WTC11 (cell line): ENCODE results near the gene ARPC5. TPM values are rescaled to one million over a fixed set of nuclear protein-coding genes. Genes with fewer than 3 reads are reported as not detected.
A peak's percentile ranks its signal among the peaks of the same experiment; 100 is the strongest.

Experiments
- ATAC-seq: fragments of 200-7000 bp; cut with Tn5 transposase; 2 replicates; pipeline ENCODE4 v1.10.0; 2021; ENCODE audit warnings: mild to moderate bottlenecking, moderate library complexity
- CTCF ChIA-PET: fragments of 300-600 bp; sonication (Branson Sonifier 250); formaldehyde crosslinking; loops from one replicate; lab custom pipeline; 2021; ENCODE audit warnings: antibody characterized with exemption; lab: Charles Lee
- POLR2A ChIA-PET: fragments of 350-600 bp; sonication (Branson Sonifier 250); formaldehyde crosslinking; loops from one replicate; lab custom pipeline; 2021; ENCODE audit warnings: antibody characterized with exemption; lab: Charles Lee
- DNase-seq: peaks from one replicate; pipeline ENCODE4 v3.0.0; 2021; ENCODE audit warnings: low spot score
- H3K27ac Mint-ChIP-seq: 2 replicates; pipeline ENCODE4 v1.8.0; 2021; ENCODE audit warnings: mixed read lengths
- H3K27me3 Mint-ChIP-seq: 2 replicates; pipeline ENCODE4 v1.8.0; 2021; ENCODE audit warnings: low read depth, mild to moderate bottlenecking, moderate library complexity, mixed read lengths
- H3K36me3 Mint-ChIP-seq: 2 replicates; pipeline ENCODE4 v1.8.0; 2021; ENCODE audit warnings: mixed read lengths
- H3K4me1 Mint-ChIP-seq: 2 replicates; pipeline ENCODE4 v1.8.0; 2022; ENCODE audit warnings: mixed read lengths
- H3K4me3 Mint-ChIP-seq: 2 replicates; pipeline ENCODE4 v1.8.0; 2021; ENCODE audit warnings: mild to moderate bottlenecking, moderate library complexity, mixed read lengths
- H3K9me3 Mint-ChIP-seq: 2 replicates; pipeline ENCODE4 v1.8.0; 2021; ENCODE audit warnings: mixed read lengths
- FOXJ3 ChIP-seq: sonication (generic); formaldehyde crosslinking; IDR thresholded peaks from 2 replicates; pipeline ENCODE4 v1.9.0; 2021; ENCODE audit warnings: missing genetic modification reagents, mild to moderate bottlenecking, borderline replicate concordance
- GTF2I ChIP-seq: fragments of 250-450 bp; sonication (Bioruptor Pico); conservative IDR thresholded peaks from 2 replicates; pipeline ENCODE4 v1.4.0; 2021; ENCODE audit warnings: mild to moderate bottlenecking
- TEAD4 ChIP-seq: sonication (generic); formaldehyde crosslinking; IDR thresholded peaks from 2 replicates; pipeline ENCODE4 v1.8.0; 2022; ENCODE audit warnings: mild to moderate bottlenecking, missing genetic modification reagents
- TP53 ChIP-seq: sonication (generic); formaldehyde crosslinking; IDR thresholded peaks from 2 replicates; pipeline ENCODE4 v1.8.1; 2023; ENCODE audit warnings: mild to moderate bottlenecking, missing genetic modification reagents
- ZNF121 ChIP-seq: sonication (generic); formaldehyde crosslinking; IDR thresholded peaks from 2 replicates; pipeline ENCODE4 v1.8.0; 2023; ENCODE audit warnings: missing genetic modification reagents
- ZNF138 ChIP-seq: sonication (generic); formaldehyde crosslinking; conservative IDR thresholded peaks from 2 replicates; pipeline ENCODE4 v1.8.1; 2022; ENCODE audit warnings: mild to moderate bottlenecking, moderate library complexity, missing genetic modification reagents
- ZNF219 ChIP-seq: sonication (generic); formaldehyde crosslinking; IDR thresholded peaks from 2 replicates; pipeline ENCODE4 v1.8.0; 2023; ENCODE audit warnings: missing genetic modification reagents, mild to moderate bottlenecking, borderline replicate concordance
- ZNF396 ChIP-seq: fragments of 250-450 bp; sonication (Bioruptor Pico); IDR thresholded peaks from 2 replicates; pipeline ENCODE4 v1.8.0; 2021; ENCODE audit warnings: mild to moderate bottlenecking, moderate library complexity, borderline replicate concordance
- ZNF423 ChIP-seq: fragments of 250-450 bp; sonication (Bioruptor Pico); IDR thresholded peaks from 2 replicates; pipeline ENCODE4 v2.1.2; 2022; ENCODE audit warnings: mild to moderate bottlenecking, moderate library complexity
- total RNA-seq: library from RNA; stranded (reverse); gene quantifications from 3 replicates; pipeline ENCODE4 v1.2.3, GENCODE V29; 2021
- TF ChIP-seq, protein P1 (sequence below): fragments of 250-450 bp; sonication (Bioruptor Pico); IDR thresholded peaks from 2 replicates; pipeline ENCODE4 v2.1.2; 2022; ENCODE audit warnings: mild to moderate bottlenecking, moderate library complexity
- TF ChIP-seq, protein P2 (sequence below): fragments of 250-450 bp; sonication (Bioruptor Pico); IDR thresholded peaks from 2 replicates; pipeline ENCODE4 v1.9.0; 2021; ENCODE audit warnings: mild to moderate bottlenecking, borderline replicate concordance
- TF ChIP-seq, protein P3 (sequence below): sonication (generic); formaldehyde crosslinking; IDR thresholded peaks from 2 replicates; pipeline ENCODE4 v1.8.1; 2023; ENCODE audit warnings: mild to moderate bottlenecking, missing genetic modification reagents, moderate library complexity
- TF ChIP-seq, protein P4 (sequence below): fragments of 200-600 bp; IDR thresholded peaks from 2 replicates; pipeline ENCODE4 v1.8.0; 2022; ENCODE audit warnings: antibody characterized with exemption
- TF ChIP-seq, protein P5 (sequence below): sonication (generic); formaldehyde crosslinking; IDR thresholded peaks from 2 replicates; pipeline ENCODE4 v1.8.0; 2022; ENCODE audit warnings: mild to moderate bottlenecking, missing genetic modification reagents
- TF ChIP-seq, protein P6 (sequence below): sonication (generic); formaldehyde crosslinking; IDR thresholded peaks from 2 replicates; pipeline ENCODE4 v1.8.1; 2022; ENCODE audit warnings: low read depth, mild to moderate bottlenecking, moderate library complexity, missing genetic modification reagents, borderline replicate concordance

Gene ARPC5
- total RNA-seq, 1 experiment from 2014 or later: 51.7 TPM

DNA sequence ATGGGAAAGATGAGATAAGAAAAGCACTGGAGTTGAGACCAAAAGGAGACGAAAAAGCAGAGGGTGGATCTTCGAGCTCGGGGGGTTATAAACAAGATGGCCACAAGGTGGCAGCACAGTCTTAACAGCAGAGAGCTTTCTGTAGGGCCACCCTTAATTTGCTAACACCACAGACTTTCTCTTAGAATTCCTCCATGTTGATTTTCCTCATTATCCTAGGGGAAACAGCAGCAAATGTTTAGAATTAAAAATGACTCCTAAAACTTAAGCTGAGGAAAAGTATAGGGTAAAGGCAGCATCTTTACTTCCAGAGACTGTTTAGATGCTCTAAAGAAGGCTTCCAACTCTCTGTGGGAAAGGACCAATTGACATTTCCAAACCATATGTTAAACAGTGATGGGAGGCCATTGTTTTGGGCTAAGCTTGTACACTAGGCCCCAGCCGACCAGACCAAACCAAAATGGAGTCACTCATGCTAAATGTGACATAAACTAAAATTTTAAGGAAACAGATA, 20.0 kb upstream of the ARPC5 start (continued):
- TF ChIP-seq FOXJ3 (CRISPR knock-in tag) (no peak), ZNF121 (CRISPR knock-in tag) (no peak), ZNF219 (CRISPR knock-in tag) (no peak), ZNF396 (CRISPR knock-in tag) (peak; percentile 86; the same call in 1 of the 2 replicates), ZNF423 (CRISPR knock-in tag) (peak; percentile 34; the same call in 1 of the 2 replicates)
- TF ChIP-seq, protein P1, sequence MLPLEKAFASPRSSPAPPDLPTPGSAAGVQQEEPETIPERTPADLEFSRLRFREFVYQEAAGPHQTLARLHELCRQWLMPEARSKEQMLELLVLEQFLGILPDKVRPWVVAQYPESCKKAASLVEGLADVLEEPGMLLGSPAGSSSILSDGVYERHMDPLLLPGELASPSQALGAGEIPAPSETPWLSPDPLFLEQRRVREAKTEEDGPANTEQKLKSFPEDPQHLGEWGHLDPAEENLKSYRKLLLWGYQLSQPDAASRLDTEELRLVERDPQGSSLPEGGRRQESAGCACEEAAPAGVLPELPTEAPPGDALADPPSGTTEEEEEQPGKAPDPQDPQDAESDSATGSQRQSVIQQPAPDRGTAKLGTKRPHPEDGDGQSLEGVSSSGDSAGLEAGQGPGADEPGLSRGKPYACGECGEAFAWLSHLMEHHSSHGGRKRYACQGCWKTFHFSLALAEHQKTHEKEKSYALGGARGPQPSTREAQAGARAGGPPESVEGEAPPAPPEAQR (CRISPR knock-in tag): peak; percentile 86
- TF ChIP-seq, protein P2, sequence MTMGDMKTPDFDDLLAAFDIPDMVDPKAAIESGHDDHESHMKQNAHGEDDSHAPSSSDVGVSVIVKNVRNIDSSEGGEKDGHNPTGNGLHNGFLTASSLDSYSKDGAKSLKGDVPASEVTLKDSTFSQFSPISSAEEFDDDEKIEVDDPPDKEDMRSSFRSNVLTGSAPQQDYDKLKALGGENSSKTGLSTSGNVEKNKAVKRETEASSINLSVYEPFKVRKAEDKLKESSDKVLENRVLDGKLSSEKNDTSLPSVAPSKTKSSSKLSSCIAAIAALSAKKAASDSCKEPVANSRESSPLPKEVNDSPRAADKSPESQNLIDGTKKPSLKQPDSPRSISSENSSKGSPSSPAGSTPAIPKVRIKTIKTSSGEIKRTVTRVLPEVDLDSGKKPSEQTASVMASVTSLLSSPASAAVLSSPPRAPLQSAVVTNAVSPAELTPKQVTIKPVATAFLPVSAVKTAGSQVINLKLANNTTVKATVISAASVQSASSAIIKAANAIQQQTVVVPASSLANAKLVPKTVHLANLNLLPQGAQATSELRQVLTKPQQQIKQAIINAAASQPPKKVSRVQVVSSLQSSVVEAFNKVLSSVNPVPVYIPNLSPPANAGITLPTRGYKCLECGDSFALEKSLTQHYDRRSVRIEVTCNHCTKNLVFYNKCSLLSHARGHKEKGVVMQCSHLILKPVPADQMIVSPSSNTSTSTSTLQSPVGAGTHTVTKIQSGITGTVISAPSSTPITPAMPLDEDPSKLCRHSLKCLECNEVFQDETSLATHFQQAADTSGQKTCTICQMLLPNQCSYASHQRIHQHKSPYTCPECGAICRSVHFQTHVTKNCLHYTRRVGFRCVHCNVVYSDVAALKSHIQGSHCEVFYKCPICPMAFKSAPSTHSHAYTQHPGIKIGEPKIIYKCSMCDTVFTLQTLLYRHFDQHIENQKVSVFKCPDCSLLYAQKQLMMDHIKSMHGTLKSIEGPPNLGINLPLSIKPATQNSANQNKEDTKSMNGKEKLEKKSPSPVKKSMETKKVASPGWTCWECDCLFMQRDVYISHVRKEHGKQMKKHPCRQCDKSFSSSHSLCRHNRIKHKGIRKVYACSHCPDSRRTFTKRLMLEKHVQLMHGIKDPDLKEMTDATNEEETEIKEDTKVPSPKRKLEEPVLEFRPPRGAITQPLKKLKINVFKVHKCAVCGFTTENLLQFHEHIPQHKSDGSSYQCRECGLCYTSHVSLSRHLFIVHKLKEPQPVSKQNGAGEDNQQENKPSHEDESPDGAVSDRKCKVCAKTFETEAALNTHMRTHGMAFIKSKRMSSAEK (CRISPR knock-in tag): 0 out of 2 replicates have a peak, but pooled peaks have one; percentile 73
- TF ChIP-seq, protein P3, sequence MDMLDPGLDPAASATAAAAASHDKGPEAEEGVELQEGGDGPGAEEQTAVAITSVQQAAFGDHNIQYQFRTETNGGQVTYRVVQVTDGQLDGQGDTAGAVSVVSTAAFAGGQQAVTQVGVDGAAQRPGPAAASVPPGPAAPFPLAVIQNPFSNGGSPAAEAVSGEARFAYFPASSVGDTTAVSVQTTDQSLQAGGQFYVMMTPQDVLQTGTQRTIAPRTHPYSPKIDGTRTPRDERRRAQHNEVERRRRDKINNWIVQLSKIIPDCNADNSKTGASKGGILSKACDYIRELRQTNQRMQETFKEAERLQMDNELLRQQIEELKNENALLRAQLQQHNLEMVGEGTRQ (CRISPR knock-in tag): no peak
- TF ChIP-seq, protein P4, sequence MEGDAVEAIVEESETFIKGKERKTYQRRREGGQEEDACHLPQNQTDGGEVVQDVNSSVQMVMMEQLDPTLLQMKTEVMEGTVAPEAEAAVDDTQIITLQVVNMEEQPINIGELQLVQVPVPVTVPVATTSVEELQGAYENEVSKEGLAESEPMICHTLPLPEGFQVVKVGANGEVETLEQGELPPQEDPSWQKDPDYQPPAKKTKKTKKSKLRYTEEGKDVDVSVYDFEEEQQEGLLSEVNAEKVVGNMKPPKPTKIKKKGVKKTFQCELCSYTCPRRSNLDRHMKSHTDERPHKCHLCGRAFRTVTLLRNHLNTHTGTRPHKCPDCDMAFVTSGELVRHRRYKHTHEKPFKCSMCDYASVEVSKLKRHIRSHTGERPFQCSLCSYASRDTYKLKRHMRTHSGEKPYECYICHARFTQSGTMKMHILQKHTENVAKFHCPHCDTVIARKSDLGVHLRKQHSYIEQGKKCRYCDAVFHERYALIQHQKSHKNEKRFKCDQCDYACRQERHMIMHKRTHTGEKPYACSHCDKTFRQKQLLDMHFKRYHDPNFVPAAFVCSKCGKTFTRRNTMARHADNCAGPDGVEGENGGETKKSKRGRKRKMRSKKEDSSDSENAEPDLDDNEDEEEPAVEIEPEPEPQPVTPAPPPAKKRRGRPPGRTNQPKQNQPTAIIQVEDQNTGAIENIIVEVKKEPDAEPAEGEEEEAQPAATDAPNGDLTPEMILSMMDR: peak; percentile 78
- TF ChIP-seq, protein P5, sequence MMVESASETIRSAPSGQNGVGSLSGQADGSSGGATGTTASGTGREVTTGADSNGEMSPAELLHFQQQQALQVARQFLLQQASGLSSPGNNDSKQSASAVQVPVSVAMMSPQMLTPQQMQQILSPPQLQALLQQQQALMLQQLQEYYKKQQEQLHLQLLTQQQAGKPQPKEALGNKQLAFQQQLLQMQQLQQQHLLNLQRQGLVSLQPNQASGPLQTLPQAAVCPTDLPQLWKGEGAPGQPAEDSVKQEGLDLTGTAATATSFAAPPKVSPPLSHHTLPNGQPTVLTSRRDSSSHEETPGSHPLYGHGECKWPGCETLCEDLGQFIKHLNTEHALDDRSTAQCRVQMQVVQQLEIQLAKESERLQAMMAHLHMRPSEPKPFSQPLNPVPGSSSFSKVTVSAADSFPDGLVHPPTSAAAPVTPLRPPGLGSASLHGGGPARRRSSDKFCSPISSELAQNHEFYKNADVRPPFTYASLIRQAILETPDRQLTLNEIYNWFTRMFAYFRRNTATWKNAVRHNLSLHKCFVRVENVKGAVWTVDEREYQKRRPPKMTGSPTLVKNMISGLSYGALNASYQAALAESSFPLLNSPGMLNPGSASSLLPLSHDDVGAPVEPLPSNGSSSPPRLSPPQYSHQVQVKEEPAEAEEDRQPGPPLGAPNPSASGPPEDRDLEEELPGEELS (CRISPR knock-in tag): no peak

DNA sequence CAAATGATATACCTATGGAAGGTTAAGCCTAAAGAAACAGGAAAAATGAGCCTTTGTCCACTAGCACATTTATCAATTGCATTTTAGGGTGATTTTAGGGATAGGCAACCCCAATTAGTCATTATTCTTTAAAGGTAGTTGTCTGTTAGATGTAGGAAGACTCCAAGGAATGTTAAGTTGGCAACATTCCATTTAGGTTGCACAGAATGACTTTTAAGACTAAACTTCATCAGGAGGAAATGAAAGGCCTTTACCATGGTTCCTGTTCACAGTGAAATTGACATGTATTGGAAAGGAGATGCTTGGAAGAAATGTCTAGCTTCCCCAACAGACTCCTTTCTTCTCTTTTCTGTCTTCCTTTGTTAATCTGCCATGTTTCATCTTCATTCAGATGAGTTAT, 19.1 kb upstream of the ARPC5 start:
- POLR2A ChIA-PET: no interaction called here
- CTCF ChIA-PET: interaction anchor here (1.0 to 4.8 kb wide), 9 partner anchors 8 to 373 kb away, joined by 3 to 105 read pairs (median 5); no protein-coding TSS in a partner anchor

More for the DNA sequence above, 19.1 kb upstream of the ARPC5 start:
- ATAC-seq (no peak), DNase-seq (no peak)
- Mint-ChIP-seq H3K4me3 (no peak overlapping the region), H3K36me3 (0 out of 2 replicates have a peak, but pooled peaks cover 4% of the 10 kb centered on the region), H3K9me3 (no peaks in the 10 kb centered on the region), H3K27ac (no peak overlapping the region), H3K4me1 (peaks cover 11% of the 10 kb centered on the region), H3K27me3 (no peaks in the 10 kb centered on the region; the same call in 1 of the 2 replicates)
- TF ChIP-seq, protein P6, sequence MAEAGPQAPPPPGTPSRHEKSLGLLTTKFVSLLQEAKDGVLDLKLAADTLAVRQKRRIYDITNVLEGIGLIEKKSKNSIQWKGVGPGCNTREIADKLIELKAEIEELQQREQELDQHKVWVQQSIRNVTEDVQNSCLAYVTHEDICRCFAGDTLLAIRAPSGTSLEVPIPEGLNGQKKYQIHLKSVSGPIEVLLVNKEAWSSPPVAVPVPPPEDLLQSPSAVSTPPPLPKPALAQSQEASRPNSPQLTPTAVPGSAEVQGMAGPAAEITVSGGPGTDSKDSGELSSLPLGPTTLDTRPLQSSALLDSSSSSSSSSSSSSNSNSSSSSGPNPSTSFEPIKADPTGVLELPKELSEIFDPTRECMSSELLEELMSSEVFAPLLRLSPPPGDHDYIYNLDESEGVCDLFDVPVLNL (CRISPR knock-in tag): no peak
- no peak for TF ChIP-seq TP53 (CRISPR knock-in tag)
- no peak for TF ChIP-seq TEAD4 (CRISPR knock-in tag)
- no peak for TF ChIP-seq GTF2I (CRISPR knock-in tag)
- TF ChIP-seq ZNF138 (CRISPR knock-in tag): no peak
